HG03095 (cell line): Measurements from ENCODE around the gene IPO13.

Experiments
- ATAC-seq: cut with Tn5 transposase; IDR thresholded peaks from one replicate; pipeline ENCODE4 v1.9.1; 2021; ENCODE audit warnings: moderate library complexity; ENCODE audit not compliant: unreplicated experiment

Gene IPO13

GRCh38 chr1:43970911-43971310 is 24.2 kb downstream of the IPO13 start:
- no peak for ATAC-seq

GRCh38 chr1:43971336-43971980 is 24.7 kb downstream of the IPO13 start:
- no peak for ATAC-seq

- no peak for ATAC-seq
These were observed 27.3 kb downstream of the IPO13 start for GRCh38 chr1:43973981-43974442.

GRCh38 chr1:43974443-43975248 is 27.9 kb downstream of the IPO13 start, which contains the start of gene ATP6V0B:
ATP6V0B (plus strand) TSS chr1:43974960; CDS start chr1:43975041, 81 bp downstream.
- peak; percentile 54 for ATAC-seq

GRCh38 chr1:43975249-43975961 is 28.7 kb downstream of the IPO13 start:
- no peak for ATAC-seq

GRCh38 chr1:43976045-43976444 is 29.3 kb downstream of the IPO13 start:
- no peak for ATAC-seq

- no peak for ATAC-seq
These were observed 30.1 kb downstream of the IPO13 start for GRCh38 chr1:43976890-43977289.

- no peak for ATAC-seq
These were observed 30.9 kb downstream of the IPO13 start for GRCh38 chr1:43977376-43978263.

- no peak for ATAC-seq
These were observed 31.5 kb downstream of the IPO13 start for GRCh38 chr1:43978264-43978550.

GRCh38 chr1:43978551-43979260 is 32.0 kb downstream of the IPO13 start, which contains the start of gene B4GALT2:
B4GALT2 (plus strand) TSS chr1:43979210; CDS start chr1:43981161, 1,951 bp downstream.
- ATAC-seq = no peak

GRCh38 chr1:43979261-43979527 is 32.4 kb downstream of the IPO13 start:
- no peak for ATAC-seq

- no peak for ATAC-seq
These were observed 32.9 kb downstream of the IPO13 start for GRCh38 chr1:43979528-43980254.

GRCh38 chr1:43980255-43981134 is 33.7 kb downstream of the IPO13 start:
- no peak for ATAC-seq

GRCh38 chr1:43981135-43981491 is 34.4 kb downstream of the IPO13 start:
- no peak for ATAC-seq

GRCh38 chr1:43981636-43982035 is 34.9 kb downstream of the IPO13 start:
- no peak for ATAC-seq

GRCh38 chr1:43982241-43982640 is 35.5 kb downstream of the IPO13 start:
- no peak for ATAC-seq

GRCh38 chr1:43982808-43983207 is 36.1 kb downstream of the IPO13 start:
- ATAC-seq = no peak

- no peak for ATAC-seq
These were observed 36.6 kb downstream of the IPO13 start for GRCh38 chr1:43983253-43983899.
